NCI-H69 (cell line): ENCODE data around the gene POLH.
"Not testable (repeated sequence)": the region's sequence is repeated elsewhere in the genome, so short reads cannot be mapped to it uniquely, and the experiment has no call there.

Experiments
- DNase-seq: peaks from one replicate; lab custom pipeline; 2025; lab: John Stamatoyannopoulos, UW

The POLH gene

DNA sequence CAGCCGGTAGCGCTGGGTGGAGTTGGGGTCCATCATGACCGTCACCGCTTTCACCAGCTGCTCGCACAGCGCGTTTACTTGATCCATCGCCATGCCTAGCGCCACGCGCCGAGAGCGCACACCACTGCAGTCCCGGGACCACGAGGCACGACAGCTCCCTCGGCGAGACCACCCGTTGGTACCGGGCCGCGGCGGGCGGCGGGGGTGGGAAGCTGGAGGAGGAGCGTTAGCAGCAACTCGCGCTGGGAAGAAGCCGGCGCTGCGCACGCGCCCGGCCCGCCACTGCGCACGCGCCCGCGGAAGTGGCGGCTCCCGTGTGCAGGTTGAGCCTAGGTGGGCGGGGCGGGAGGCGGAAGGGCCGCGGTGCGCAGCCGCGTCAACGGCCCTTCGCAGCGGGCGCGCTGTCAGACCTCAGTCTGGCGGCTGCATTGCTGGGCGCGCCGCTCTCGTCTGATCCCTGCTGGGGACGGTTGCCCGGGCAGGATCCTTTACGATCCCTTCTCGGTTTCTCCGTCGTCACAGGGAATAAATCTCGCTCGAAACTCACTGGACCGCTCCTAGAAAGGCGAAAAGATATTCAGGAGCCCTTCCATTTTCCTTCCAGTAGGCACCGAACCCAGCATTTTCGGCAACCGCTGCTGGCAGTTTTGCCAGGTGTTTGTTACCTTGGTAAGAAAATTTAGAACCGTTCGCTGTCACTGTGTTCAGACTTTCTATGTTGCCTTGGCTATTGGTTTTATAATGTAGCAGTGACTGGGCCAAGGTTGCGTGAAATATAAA lies at the start of gene POLH, which contains the start of gene XPO5:
TSS of gene POLH (plus strand) at position 414 of the 780 bp plus-strand sequence. CDS start 6,135 bp downstream, outside the sequence.
TSS of gene XPO5 (minus strand) at position 267 of the 780 bp plus-strand sequence. CDS start at position 93, 174 bp downstream.
- peak; percentile 98 for DNase-seq

DNA sequence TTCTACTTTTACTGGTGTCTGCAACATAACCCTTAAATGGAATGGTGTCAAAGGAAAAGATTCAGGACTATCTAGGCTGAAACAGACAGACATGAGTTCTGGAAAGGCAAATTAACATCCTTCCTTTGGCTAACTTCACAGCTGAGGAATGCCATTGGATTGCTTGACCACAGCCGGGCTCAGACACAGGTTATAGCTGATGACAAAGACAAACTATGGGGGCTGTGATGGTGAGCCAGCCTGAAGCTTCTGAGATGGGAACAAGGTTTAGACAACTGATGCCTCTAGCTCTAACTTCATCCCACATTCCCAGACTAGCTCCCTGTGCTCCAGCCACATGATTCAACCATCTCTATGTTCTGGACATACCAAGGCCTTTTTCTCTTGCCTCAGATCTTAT lies 43.8 kb upstream of the POLH start:
- no peak for DNase-seq

DNA sequence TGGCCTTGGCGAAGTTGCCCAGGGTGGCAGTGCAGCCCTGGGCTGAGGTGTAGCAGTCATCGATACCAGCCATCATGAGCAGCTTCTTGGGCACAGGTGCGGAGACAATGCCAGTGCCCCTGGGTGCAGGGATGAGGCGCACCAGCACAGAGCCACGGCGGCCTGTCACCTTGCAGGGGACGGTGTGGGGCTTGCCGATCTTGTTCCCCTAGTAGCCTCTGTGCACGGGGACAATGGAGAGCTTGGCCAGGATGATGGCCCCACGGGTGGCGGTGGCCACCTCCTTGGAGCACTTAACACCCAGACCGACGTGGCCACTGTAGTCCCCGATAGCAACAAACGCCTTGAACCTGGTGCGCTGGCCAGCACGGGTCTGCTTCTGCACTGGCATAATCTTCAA lies 37.0 kb upstream of the POLH start:
- DNase-seq, result not testable (repeated sequence)

DNA sequence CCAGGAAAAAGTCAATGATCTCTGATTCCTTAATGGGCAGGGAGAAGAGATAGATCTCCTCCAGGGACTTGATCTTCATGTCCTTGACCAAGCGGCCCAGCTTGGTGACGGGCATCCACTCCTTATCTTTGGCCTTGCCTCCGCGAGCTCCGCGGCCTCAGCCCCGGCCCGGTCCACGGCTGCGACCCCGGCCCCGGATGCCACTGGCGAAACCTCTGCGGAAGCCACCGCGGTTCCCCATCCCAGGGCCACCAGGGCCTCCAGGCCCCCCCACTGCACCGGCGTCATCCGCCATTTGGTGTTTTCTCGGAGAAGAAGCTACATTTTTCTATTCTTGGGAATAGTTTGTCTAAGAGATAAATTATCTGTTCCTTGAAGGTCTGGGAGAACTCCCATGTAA lies 36.6 kb upstream of the POLH start:
- DNase-seq, result not testable (repeated sequence)

DNA sequence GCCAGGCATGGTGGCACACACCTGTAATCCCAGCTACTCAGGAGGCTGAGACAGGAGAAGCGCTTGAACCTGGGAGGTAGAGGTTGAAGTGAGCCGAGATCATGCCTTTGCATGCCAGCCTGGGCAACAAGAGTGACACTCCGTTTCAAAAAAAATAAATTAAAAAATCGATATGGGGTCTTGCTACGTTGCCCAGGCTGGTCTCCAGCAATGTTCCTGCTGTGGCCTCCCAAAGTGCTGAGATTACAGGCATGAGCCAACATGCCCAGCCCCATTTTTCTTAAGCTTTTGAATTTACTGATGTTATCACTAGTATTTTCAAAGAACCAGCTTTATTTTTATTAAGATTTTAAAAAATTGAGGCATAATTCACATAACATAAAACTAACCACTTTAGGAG lies 35.5 kb upstream of the POLH start:
- DNase-seq, result no peak

DNA sequence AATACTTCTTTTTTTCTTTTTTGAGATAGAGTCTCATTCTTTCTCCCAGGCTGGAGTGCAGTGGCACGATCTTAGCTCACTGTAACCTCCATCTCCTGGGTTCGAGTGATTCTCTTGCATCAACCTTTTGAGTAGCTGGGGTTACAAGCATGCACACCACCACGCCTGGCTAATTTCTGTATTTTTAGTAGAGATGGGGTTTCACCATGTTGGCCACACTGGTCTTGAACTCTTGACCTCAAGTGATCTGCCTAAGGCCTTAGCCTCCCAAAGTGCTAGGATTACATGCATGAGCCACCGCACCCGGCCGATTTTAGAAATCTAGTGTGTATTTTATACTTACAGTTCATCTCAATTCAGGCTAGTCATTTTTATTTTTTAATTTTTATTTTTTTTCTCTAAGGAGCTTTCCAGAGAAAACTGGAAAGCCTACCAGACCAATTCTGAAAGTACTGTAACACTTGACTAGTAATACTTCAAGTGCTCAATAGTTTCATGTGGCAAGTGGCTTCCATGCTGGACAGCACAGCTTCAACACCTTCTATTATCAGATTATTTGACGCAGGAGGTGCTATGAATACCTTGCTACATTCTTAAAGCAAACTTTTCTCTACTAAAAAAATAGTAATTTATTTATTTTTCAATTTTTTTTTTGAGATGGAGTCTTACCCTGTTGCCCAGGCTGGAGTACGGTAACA lies 34.1 kb upstream of the POLH start:
- DNase-seq, result no peak

DNA sequence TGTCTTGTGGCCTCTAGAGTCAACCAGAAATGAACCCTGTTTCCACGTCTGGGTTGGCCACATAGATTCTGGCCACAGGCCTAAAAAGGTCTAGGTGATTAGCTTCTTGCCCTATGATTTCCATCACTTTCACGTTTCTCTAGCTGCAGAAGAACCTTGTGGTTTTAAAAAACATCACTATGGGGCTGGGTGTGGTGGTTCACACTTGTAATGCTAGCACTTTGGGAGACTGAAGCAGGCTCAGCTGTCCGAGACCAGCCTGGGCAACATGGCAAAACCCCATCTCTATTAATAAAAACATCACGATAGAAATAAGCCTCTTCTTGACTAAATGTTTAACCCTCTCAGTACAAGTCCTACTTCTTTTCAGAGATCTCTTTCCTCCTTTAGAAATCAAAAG lies 31.5 kb upstream of the POLH start:
- DNase-seq, result no peak

DNA sequence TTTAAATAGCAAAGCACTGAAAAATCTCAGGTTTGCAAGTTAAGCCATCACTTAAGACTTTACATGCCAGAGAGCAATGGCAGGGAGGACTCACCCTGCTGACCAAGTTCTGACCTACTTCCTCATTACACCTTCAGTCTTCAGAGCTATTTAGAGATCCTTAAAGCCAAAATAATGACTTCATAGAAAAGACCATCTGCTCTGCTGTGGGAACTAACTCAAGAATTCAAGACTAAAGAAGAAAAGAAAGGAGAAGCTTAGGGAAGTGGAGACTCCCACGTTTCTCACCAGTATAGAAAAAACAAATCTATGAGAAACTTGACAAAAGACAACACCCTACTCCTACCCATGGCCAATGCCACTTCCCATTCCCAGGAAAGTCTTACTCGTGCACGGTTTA lies 28.8 kb upstream of the POLH start:
- DNase-seq, result no peak

DNA sequence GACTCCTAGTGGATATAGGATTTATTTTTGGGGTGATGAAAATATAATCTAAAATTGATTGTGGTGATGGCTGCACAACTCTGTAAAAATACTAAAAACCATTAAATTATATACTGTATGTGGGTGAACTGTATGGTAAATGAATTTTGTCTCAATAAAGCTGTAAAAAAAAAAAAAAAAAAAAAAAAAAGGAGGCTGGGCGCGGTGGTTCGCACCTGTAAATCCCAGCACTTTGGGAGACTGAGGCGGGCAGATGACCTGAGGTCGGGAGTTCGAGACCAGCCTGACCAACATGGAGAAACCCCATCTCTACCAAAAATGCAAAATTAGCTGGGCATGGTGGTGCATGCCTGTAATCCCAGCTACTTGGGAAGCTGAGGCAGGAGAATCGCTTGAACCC lies 18.4 kb upstream of the POLH start:
- not testable (repeated sequence) for DNase-seq

DNA sequence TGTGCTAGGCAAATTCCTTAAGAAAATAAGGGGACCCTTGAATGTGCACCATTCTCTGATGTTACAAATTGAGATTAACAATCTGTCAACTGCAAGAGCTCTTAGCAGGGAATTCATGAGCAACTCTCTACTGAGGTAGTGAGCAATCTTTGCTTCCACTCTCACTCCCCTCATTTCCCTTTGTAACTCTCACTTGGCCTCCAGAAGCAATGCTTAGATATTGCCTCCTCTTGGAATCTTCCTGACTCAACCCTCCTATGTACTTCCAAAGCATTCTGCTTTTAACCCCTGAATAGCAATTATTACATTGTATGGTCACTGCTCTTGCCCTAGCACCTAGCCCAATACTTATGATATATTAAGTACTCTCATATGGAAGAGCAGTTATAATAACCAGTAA lies 16.7 kb upstream of the POLH start:
- no peak for DNase-seq

DNA sequence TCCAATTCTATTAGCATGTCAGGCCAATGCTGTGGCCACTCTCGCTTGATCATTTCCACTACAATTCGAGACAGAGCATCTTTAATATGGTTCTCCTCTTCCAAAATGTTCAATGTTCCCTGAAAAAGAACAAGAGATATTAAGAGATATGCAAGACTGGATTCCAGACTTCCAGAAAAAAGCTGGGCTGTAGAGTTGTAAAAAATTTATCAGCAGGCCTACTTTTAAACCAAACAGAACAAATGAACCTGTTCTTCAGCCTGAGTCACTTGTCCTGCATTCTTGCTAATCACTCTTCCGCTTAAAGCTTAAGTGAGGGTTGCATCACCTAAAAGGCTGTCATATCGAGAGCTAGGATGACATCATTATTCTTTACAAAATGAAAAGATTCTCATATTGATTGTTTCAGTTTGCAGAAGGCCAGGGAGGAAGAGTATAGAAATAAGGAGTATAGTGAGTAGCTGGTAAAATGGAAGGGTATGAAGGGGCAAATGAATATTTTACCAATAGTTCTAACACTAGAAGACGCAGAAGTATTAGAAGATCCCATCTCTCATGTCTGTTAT lies 5.0 kb upstream of the POLH start:
- DNase-seq, result peak; percentile 22

DNA sequence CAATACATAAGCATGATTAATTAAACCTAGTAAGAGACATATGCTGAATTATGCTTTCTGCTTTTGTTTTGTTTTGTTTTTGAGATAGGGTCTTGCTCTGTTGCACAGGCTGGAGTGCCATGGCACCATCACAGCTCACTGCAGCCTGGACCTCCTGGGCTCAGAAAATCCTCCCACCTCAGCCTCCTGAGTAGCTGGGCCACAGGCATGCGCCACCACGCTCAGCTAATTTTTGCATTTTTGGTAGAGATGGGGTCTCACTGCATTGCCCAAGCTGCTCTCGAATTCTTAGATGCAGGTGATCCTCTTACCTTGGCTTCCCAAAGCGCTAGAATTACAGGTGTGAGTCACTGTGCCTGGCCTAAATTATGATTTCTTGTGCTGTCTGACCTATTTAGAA lies 4.0 kb upstream of the POLH start:
- no peak for DNase-seq

DNA sequence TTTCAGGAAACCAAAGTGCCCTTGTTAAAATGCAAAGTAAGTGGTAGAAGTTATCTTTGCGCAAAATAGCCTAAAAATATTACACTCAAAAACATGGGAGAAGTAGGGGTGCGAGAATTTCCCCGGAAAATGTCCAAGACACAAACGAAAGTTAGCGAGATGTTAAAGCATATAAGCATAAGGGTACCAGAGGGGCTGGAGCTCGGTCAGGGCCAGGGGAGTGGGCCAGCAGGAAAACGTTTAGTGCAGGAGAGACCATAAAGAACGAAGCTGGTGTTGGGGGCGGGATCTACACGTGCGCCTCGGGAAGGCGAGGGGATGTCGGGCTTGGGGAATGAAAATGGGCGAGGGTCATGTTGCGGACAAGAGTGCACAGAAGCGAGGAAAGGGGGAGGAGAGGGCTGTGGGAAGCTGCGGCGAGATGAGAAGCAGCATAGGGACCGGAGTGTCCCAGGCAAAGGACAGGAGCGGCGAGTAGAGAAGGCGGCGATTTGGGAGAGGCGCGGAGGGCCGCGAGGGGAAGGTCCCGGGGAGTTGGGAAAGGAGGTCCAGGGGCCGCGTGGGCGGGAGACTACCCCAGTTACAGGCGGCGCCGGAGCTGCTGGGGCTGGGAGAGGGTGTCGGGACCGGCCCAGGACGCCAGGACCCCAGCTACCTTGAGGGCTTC lies 747 bp upstream of the POLH start:
- peak; percentile 70 for DNase-seq

DNA sequence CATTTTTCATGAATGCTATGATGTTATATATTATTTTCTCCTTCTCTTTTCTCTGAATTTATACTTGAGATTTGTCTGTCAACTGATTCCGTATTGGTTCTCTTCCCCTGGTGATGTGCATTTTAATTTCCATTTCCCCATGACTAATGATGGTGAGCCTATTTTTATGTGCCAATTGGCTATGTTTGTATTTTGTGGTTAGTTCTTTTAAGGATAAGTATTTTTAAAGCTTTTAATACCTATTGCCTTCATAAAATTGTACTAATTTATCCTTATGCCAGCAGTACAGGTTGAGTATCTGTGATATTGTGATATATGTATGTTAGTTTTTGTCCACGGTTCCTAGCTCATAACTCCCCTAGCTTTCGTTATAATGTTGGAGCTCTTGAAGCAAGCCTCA lies 2.8 kb downstream of the POLH start:
- no peak for DNase-seq

DNA sequence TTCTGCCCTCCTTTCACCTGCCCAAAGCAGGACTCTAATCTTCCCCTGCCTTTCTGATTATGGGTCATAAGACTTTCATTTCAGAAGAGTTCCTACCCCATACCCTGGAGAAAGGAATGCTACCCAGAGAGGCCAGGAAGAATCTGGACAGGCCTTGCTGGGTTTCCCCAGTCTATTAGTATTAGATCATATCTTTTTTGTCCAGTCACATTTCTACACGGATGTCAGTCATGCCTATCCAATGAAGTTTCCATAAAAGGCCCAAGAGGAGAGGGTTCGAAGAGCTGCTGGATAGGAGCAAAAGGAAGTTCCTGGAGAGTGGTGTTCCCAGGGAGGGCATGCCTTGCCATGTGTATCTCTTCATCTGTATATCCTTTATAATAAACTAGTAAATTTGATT lies 3.2 kb downstream of the POLH start:
- no peak for DNase-seq

DNA sequence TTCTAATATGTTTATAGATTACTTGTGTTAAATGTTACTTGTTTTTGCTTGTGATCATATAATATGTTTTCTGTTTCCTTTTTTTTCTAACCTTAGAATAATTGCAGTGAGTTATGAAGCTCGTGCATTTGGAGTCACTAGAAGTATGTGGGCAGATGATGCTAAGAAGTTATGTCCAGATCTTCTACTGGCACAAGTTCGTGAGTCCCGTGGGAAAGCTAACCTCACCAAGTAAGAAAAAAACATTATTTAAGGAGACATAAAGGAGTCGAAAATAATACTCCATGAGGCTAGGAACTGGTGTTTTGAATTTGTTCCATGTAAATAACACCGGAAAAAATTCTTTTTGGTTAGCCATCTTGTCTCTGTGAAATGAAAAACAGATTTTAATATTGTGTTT lies 6.9 kb downstream of the POLH start:
- no peak for DNase-seq

DNA sequence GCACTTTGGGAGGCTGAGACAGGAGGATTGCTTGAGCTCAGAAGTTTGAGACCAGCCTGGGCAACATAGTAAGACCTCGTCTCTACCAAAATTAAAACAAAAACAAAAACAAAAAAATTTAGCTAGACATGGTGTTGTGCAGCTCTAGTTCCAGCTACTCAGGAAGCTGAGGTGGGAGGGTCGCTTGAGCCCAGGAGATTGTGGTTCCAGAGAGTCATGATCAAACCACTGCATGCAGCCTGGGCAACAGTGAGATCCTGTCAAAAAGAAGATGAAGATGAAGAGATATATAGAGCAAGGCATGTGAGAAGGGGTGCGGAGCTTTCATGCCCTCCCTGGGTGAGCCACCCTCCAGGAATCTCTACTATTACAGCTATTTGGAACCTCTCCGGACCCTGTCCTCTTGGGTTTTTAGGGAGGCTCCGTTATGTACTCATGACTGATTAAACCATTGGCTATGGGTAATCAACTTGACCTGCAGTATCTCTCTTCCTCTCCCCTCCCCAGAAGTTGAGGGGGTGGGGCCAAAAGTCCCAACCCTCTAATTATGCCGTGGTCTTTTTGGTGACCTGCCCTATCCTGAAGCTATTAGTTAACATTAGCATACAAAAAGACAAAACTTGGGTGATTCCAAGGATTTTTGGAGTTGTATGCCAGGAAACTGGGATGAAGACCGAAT lies 9.0 kb downstream of the POLH start:
- DNase-seq, result no peak

DNA sequence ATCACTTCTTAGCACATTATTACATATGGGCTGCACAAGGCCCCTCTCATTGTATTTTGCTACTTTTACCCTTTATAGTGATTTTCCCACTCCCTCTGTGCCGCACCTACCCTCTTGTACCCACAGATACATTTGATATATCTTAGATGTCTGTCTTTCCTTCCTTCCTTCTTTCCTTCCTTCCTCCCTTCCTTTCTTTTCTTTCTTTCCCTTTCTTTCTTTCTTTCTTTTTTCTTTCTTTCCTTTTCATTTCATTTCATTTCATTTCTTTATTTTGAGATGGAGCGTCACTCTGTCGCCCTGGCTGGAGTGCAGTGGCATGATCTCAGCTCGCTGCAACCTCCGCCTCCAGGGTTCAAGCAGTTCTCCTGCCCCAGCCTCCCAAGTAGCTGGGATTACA lies 12.2 kb downstream of the POLH start:
- DNase-seq, result no peak

DNA sequence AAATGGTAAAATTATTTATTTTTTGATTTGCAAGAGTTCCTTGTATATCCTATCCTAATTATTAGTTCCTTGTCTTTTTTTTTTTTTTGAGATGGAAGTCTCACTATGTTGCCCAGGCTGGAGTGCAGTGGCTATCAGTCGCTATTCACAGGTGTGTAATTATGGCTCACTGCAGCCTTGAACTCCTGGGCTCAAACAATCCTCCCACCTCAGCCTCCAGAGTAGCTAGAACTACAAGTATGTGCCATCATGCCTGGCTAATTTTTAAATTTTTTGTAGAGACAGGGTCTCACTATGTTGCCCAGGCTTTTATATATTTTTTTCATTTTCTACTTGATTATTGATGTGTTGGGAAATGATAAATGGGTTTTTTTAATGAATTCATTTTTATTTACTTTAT lies 13.6 kb downstream of the POLH start:
- DNase-seq, result not testable (repeated sequence)

DNA sequence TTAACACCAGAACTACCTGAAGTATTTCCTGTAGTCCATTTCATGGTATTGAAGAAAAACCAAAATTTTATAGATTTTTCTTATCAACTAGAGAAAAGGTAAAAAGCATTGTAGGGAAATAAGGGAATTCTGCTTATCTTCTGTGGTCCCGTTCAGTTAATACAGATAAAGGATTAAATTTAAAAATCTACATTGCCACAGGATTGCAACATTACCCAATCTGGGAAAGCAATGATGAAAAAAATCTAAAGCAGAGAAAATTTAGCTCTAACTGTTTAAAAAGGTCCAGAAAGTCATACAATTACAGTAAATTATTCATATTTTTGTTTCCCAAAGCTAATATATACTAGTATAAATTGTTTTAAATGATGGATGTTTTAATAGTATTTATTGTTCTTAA lies 18.0 kb downstream of the POLH start:
- no peak for DNase-seq

DNA sequence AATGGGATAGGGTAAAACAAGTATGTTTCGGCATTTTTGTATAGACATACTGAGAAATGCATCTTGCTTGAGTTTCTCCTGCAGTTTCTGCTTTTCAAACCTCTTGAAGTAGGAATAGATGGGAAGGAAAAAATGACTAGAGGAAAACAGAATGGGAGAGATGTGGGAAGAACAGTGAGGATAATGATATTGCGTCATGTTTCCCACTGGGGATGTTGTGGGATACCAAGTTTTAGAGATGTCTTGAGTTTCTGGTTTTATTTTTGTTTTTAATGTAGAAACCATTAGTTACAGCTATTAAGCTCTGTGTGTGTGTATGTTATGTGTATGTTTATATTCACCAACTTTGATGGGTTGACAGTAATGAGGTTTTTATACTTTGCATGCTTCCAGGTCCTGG lies 24.6 kb downstream of the POLH start:
- DNase-seq, result no peak

DNA sequence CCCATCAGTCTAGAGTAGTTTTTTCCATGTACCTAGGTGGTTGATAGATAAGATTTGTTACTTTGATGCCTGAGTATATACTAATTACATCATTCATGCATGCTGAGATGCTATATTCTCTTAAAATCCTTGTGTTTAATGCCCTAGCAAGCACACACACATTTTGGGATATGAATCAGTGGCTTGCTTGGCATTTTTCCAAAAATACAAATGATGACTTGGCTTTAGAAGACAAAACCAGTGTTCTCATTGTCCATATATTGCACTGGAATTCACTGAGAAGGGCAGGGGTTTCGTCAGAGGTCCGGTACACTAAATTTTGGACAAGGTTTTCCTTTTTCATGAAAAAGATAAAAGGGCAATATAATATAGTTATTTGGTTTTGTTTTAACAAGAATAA lies 28.2 kb downstream of the POLH start:
- DNase-seq, result no peak
